GM23338 (cell line): ENCODE results near the gene TTYH1.

ENCODE experiments used
- CREB1 ChIP-seq: fragments of 250-450 bp; sonication (Bioruptor Pico); IDR thresholded peaks from 2 replicates; pipeline ENCODE4 v1.5.0; 2020; ENCODE audit warnings: low read depth, mild to moderate bottlenecking, moderate library complexity
- CTCF ChIP-seq, 2 experiments: fragments of 200-600 bp in 1 of 2; sonication (generic) in 1 of 2; conservative IDR thresholded peaks; 2 replicates each; pipeline versions ENCODE4 v1.5.1 to v1.6.1; 2016 to 2017; ENCODE audit warnings: antibody characterized with exemption in 2 of 2, low read depth in 2 of 2, mild to moderate bottlenecking in 2 of 2, moderate library complexity in 1 of 2
- EZH2phosphoT487 ChIP-seq: fragments of 200-600 bp; sonication (generic); IDR thresholded peaks from one replicate; pipeline ENCODE4 v1.8.1; 2018; ENCODE audit warnings: antibody characterized with exemption; ENCODE audit not compliant: unreplicated experiment
- POLR2AphosphoS5 ChIP-seq: IDR thresholded peaks from 2 replicates; pipeline ENCODE4 v1.6.1; 2016; ENCODE audit warnings: antibody characterized with exemption, low read depth
- ZNF114 ChIP-seq: fragments of 250-450 bp; sonication (Bioruptor Pico); IDR thresholded peaks from 2 replicates; pipeline ENCODE4 v1.5.0; 2020; ENCODE audit warnings: mild to moderate bottlenecking, moderate library complexity

DNA sequence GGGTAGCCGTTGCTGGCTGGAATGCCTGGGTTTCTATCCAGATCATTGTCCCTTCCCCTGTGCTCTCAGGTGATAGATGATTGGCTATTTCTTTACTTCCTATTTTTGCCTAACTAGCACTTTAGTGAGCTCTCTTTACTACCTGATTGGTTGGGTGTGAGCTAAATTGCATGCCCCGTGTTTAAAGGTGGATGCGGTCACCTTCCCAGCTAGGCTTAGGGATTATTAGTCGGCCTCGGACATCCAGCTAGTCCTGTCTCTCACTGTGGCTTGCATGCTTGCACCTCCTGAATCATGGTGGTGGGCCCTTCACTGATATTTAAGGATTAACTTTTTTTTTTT lies 10.1 kb downstream of the TTYH1 start:
- no peak for TF ChIP-seq ZNF114 (CRISPR knock-in tag)
- TF ChIP-seq CTCF (conservative IDR thresholded peaks at IDR 0.05; ENCODE audit: low read depth in 2 of 2) = no peak
- no peak for TF ChIP-seq EZH2phosphoT487
- TF ChIP-seq CREB1 = no peak
- no peak for TF ChIP-seq POLR2AphosphoS5
